HG02571 (cell line): ENCODE data around the gene EFCC1.

Experiments used
- ATAC-seq: cut with Tn5 transposase; IDR thresholded peaks from one replicate; pipeline ENCODE4 v1.9.1; 2021; ENCODE audit warnings: mild to moderate bottlenecking, moderate library complexity; ENCODE audit not compliant: unreplicated experiment

The EFCC1 gene

DNA sequence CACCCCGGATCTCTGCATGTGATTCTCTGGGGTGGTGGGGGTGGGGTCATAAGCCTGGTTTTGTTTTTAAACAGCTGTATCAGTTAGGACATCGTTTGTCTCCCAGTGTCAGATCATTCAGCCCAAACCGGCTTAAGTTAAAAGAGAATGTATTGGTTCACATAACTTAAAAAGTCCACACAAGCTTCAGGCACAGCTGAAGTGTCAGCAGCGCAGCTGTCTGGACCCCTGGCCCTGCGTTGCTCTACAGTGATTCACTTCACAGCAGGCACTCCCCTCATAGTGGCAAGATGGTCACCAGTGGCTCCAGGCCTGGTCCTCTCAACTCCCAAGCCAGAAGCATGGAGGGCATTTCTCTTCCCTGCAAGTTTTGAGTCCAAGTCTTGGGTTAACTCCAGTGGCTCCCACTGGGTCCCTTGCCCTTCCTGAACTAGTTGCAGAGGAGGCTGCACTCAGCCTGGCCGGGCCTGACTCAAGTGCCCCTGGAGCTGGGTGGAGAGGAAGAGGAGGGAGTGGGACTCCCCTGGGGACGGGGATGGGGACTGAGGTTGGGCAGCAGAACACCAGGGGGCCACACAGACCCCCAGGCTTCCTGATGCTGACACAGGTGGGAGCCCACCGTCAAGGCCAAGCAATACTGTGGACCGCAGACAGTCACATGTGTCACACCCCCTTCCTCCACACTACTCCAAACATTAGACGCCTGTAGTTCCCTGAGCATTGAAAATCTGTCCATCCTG lies 30.5 kb downstream of the EFCC1 start:
- no peak for ATAC-seq

GRCh38 chr3:129032716-129033115 lies 31.6 kb downstream of the EFCC1 start:
- ATAC-seq, result no peak

- no peak for ATAC-seq
Measured at GRCh38 chr3:129033151-129033550, 32.0 kb downstream of the EFCC1 start.

- no peak for ATAC-seq
Measured at GRCh38 chr3:129033633-129034321, 32.7 kb downstream of the EFCC1 start.

GRCh38 chr3:129034642-129035041 lies 33.5 kb downstream of the EFCC1 start:
- ATAC-seq, result no peak

DNA sequence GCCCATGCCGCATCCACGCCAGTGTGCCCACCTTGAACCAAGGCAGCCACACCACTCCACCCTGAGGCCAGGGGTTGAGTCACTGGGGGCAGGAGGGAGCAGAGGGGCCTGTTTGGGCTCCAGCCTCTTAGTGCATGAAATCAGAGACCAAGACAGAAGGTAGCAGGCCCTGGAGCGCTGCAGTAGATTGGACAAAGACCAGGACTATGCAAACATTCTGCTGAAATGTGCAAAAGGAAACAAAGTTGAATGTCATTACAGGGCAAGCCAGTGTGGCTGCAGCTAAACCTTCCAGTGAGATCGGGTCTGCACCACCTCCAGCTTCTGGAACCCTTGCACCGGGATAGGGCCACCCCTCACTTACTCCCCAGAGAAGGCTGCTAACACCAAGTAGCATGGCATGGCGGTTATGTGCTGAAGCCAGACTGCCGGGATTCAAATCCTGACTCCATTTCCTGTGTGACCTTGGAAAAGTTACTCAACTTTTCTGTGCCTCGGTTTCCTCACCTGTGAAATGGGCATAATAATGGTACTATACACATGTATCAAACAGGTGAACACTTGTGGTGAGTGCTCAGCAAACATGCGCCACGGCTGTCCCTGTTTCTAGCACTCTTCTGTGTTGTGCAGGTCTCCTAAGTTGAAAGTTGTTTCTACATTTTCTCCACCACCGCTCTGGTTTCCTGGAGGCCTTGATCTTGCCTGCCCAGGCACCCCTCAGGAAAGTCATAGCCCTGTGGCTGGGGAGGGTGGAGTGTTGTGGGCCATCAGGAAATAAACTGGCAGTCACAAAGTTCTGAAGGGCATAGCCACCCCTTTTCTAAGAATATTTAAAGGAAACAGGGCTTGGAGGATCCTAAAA lies 34.5 kb downstream of the EFCC1 start:
- no peak for ATAC-seq

DNA sequence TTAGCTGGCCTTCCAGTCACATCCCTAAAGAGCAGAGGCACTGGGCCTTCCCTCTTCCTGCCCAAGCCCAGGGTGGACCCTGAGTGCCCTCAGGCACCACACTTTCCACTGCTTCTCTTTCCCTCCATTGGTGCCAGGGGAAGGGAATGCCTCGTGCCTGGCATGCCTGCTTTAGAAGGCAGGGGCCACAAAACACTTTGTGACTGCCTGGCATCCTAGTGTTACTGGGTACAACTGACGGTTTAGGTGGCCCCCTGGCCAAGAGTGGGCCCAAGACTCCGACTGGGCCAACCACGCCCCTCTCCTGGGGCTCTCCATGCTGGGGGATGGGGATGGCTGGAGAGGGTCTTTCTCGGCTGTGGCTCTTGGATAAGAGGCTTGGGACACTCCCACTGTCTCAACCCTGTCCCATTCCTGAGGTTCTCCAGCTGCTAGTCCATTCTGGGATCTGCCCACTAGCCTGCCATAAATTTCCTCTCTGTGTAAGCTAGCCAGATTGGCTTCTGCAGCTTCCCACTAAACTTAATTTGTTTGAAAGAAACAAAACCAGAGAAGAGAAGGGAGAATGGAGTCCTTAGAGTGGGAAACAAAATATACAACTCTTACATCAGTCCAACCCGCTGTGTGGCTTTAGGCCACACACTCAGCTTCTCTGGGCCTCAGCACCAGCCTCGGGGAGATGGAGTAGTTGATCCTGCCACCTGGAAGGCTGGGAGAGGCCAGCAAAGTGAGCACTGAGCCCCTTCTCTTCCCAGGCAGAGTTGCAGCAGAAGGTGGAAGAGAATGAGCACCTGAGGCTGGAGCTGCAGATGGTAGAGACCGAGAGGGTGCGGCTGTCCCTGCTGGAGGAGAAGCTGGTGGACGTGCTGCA lies 35.4 kb downstream of the EFCC1 start:
- ATAC-seq, result no peak

DNA sequence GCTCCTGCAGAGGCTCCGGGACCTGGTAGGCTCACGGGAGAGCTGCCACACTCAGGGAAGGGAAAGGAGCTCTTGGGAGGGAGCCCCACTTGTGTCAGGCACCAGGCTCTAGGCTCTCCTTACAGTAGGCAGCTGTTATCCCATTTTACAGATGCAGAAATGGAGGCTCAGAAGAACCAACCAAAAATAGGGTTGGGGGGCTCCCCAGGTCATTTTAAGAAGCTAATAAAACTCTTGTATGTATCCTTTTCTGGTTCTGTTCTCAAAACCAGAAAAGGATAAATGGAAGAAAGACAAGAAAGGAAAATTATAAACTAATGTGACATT lies 36.0 kb downstream of the EFCC1 start:
- no peak for ATAC-seq

GRCh38 chr3:129038121-129038855 lies 37.2 kb downstream of the EFCC1 start:
- no peak for ATAC-seq

- no peak for ATAC-seq
Measured at GRCh38 chr3:129039271-129040038, 38.4 kb downstream of the EFCC1 start.

GRCh38 chr3:129040039-129040336 lies 38.9 kb downstream of the EFCC1 start:
- ATAC-seq, result no peak

DNA sequence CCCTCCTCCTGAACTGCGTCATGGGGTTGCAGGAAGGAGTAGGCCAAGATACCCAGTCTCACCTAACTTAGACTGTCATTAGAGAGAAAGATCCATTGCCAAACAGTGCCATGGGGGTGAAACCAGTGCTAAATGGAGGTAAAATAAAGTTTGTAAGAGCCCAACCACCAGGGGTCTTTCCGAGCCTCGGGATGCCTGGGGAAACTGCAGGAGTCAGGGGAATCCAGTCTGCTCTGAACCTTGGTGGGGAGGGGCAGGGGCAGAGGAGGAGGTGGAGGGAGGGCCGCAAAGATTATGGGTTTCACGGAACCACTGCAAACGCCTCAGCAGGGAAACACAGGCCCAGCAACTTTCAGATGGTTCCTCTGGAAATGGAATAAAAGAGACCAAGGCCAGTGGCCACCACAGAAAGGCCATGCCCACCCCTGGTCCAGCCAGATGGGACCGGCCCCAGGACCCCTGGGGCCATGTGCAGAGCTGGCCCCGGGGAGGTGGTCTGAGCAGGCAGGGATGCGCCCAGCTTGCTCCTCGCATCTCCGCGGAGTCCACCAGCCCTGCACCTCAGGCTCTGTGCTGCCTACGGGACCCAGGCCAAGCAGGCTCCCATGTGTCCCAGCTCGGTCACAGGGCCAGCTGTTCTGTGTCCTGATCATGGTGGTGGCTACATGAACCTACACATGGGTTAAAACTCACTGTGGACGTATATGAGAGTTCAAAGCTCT lies 39.6 kb downstream of the EFCC1 start:
- ATAC-seq, result no peak

DNA sequence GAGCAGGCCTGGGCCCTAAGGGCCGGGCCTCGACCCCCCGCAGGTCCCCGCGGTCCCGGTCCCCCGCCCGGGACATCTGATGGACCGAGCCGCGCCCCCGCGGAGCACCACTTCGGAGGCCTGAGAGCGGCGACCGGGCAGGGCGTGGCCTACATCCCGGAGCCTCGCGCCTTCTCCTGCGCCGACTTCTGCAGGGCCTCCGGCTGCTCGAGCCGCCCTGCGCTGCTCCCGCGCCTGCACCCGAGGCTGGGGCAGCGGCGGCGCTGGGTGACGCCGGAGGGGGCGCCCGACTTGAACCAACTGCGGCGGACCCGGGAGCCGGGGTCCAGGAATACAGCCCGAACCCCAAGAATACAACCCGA lies 44.6 kb downstream of the EFCC1 start:
- ATAC-seq, result no peak

DNA sequence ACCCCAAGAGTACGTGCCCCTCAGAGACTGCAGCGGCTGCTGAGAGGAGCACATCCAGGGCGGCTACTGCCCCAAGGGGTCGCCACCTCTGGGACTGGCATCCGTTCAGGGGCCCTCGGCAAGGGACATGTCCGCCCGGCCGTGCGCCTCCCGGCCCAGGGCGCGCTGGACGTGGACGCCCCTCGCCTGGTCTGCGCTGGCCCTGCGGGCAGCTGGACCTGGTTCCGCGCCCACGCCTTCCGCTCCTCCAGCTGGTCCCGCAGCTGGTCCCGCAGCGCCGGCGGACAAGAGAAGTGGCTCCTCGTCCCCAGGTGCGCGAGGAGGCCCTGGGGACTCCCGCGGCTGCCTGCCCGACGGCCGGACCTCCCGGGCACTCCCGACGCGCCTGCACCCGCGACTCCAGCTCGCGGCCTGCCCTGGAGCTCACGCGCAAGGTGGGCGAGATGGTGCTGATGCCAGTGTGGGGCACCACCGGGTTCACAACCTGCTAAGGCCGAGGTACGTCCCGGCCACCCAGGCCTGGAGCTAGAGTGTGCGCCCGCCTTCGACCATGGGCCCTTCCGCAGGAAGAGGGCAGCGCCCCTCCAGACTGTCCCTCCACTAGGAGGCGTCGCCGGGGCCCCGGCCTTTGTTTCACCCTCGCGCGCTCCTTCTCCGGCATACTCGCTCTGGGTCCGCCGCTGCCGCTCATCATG lies 45.1 kb downstream of the EFCC1 start:
- ATAC-seq, result no peak

- ATAC-seq, result no peak
Measured at GRCh38 chr3:129046732-129047552, 45.8 kb downstream of the EFCC1 start.

DNA sequence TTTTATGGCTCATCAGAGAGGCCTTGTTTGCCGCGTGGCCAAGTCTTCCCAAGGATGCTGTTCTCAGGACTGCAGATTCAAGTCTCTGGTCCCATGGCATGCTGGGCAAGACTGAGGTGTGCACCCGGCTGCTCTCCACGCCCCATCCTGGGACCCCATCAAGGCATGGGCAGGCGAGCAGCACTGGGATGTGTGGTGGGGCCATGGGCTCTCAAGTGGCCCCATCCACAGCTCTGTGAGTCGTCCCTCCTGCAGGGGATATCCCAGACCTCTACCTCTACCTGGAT lies 46.4 kb downstream of the EFCC1 start:
- ATAC-seq, result no peak

DNA sequence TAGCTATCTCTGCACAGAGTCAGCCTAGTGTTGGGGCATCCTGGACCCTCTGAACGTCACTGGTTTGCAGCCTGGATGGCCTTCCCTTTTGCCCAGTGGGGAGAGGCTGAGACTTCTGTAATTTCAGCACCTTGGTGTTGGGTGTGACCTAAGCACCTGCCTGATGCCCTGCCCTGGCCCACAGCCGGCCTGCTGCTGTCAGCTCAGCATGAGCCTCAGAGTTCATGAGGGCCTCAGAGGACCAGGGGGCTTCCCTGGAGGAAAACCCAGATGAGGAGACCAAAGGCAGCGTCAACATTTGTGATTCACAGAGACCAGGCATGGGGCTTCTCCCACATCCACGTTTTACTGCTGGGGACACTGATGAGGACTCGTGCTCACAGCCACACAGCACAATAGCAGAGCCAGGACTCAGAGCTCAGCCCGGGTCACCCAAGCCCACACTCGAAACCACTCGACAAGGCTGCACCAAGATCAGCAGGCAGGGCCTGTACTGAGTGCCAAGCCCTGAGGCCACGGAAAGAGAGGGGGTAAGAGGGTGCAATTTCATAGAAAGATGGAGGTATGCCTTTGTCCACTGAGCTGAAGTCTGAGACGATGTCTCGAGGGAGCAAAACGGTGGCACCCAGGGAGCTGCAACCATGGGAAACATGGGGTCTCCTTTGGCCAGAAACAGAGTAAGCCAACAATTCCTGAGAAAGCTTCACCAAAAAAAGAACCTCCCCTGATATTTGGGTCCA lies 49.6 kb downstream of the EFCC1 start:
- ATAC-seq, result no peak
